Right renal cortex interstitium (tissue), 3 donors: ENCODE data around the gene DNM1. TPM values are rescaled to one million over a fixed set of nuclear protein-coding genes. Genes with fewer than 3 reads are reported as not detected.

ENCODE experiments used
- DNase-seq, 3 donors: peaks; one replicate each; pipeline ENCODE4 v3.0.0-alpha.2; 2013; ENCODE audit warnings: low read depth in 3 of 3, low spot score in 2 of 3
- polyA plus RNA-seq, 3 donors: library from polyadenylated mRNA; unstranded; fragments of 120-200 nt; gene quantifications; one replicate each; pipeline ENCODE4 v1.2.1, GENCODE V29; 2013; ENCODE audit not compliant: insufficient read length in 3 of 3

Gene DNM1
- polyA plus RNA-seq, 3 donors, result 72.8 to 78.4 (median 74.6) TPM

DNA sequence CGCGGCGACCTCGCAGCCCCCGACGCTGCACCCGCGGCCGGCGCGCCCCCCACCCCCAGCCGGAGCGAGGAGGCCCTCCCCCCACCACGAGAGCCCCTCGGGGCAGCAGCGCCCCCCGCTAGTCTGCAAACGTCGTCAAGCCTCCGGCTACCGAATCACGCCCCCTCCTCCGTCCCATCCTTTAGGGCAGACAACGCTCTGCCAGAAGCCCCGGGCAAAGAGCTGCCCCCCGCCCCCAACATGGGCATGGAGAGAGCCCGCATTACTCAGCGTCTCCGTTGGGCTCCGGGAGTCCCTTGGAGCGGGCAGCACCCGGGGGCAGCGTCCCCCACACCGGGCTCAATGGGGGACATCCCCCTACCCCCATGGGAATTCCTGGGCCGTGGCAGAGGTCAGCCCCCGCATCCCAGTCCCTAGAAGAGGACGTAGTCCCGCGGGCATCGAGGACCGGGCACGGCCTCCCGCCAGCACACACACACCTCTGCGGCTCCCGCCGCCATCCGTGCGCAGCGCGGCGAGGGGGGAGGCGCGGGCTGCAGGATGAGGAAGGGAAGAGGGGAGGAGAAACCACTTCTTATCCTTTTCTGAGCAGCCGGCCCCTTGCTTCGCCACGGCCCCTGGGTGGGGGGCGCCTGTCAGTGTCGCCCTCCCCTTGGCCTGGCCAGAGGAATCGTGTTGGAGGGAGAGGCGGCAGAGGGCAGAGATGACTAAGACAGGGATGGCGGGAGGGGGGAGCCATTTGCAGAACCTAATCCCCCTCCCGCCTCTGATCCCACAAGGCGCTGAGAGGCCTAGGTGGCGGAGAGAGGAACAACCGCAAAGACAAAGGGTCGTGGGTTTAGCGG, 750 bp downstream of the DNM1 start:
- DNase-seq, result no peak

DNA sequence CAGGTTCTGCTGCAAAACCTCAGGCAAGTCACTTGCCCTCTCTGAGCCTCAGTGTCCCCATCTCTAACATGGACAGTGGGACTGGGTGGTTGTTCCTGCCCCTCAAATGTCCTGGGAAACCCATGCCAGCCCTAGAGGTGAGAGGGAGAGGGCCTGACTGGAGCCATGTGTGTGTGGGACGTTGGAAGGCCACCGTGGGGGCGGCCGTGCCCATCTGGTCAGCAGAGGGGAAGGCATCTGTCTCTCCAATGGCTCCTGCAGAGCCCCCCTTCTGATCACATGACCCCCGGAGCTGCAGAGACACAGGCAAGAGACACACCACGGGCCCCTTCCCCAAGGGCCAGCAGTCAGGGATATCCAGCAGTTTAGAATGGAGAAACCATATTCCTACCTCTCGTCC, 1.7 kb downstream of the DNM1 start:
- no peak for DNase-seq

DNA sequence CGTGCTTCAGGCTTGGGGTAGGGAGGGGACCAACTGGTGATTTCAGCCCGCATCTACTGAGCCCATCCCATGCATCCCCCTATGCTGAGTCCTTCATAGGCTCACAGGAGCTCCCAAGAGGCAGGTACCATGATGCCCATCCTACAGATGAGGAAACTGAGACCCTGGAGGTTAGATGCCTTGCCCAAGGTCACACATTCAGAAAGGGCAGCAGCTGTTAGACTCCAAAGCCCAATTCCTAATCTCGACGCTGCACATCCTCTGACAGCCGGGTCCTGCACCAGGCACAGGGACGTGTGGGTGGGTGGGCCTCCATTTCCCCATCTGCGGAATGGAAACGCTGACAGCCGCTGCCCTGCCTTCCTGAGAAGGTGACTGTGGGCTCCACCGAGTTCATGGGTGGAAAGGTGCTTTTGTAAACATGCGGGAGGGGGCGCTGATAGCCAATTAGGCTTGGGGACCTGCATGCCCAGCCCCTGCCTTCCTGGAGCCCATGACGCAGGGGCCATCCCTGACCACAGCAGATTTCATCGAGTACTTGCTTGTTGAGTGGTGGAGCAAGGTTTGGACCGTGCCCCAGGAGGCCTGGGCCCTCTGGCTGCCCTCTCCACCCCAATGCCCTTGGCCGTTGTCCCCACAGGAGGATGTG, 2.2 kb downstream of the DNM1 start:
- no peak for DNase-seq

DNA sequence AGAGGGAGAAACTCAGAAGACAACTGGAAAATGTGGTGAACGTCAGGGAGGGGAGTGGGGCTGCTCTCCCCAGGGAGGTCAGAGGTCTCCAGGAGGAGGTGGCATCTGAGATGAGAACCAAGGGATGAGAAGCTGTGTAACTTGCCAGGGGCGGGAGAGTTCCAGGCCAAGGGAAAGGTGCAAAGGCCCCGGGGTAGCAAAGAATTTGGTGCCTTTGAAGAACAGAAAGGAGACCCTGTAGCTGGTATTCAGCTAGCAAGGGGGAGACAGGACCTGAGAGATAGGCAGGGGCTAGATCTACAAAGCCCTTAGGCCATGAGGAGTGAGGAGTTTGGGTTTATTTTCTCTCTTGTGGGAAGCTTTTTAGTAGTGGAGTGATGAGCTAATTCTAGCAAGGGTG, 3.3 kb downstream of the DNM1 start:
- DNase-seq, result no peak

DNA sequence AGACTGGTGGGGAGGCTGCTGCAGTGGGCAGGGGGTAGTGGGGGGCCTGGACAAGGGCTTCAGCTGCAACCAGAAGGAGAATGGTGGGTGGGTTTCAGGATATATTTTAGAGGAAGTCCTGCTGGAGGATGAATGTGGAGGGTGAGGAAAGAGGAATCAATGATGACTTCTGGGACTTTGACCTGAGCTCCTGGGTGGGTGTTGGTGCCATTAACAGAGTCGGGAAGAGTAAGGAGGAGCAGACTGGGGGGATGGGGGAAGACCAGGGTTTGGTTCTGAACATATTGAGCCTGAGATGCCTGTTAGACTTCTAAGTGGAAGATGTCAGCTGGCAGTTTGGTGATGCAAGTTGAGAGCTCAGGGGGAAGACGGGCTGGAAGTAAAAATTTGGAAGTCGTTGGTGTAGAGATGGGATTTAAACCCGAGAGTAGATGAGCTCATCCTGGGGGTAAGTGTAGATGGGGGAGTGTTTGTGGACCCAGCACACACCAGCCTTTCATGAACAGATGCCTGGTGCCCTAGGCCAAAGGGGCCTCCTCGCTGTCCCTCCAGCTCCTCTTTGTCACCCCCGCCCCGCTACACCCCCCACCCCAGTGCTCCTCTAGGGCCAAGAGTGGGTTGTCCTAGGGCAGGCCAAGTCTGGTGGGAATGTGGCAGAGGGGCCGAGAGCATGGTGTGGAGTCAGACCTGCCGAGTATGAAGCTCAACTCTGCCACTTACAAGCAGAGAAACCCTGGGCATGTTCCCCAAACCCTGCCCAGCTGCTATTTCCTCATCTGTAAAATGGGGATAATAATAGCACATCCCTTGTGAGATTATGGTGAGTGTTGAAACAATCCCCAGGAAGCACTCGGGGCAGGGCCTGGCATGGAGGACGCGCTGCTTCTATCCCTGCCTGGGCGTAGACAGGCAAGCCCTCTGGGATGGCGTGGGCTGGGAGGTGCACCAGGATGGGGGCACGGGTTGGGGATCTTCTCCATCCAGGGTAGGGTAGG, 4.0 kb downstream of the DNM1 start:
- no peak for DNase-seq

DNA sequence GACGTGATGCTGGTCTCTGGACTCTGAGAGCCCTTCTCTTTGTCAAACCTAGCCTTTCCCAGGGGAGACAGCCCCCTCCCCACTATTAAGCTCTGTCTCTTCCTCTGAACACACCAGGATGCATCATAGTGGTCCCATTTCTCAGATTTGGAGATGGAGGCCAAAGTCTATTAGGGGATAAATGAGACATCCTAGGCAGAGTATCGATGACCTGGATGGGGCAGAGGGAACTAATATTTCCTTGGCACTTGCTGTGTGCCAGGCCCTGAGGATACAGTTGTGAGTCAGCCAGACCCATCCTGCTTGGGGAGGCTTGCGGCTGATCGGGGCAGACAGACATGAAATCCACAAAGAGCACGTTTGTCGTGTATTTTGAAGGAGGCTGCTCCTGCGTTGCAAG, 5.2 kb downstream of the DNM1 start:
- DNase-seq, result no peak

DNA sequence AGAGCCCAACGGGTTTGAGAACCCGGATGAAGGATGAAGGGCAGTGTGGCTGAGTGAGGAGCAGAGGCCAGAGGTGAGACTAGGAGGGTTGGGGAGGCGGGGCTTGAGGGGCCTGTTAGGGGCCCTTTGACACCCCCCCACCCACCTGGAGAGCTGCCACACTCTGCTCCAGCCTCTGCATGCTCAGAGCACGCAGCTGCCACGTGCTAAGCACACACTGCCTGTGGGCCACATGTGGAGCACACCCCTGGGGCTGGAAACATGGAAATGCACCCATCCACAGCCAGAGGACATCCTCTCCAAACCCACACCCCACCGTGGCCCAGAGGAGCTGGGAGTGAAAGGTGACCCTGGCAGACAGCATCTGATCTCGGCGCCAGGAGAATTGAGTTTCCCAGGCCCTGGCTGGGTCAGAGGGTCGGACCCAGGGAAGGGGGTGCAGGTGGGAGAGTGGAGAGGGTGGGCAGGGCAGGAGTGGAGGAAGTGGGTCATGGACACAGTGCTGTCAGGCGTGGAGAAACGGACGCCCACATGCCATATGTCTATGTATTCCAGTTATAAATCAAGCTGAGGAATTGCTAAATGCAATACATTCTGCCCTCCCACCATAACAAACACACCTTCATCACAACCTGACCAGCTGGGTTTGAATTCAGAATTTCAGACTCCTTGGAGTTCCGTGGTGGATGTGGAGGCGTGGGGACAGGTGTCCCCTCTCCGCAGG, 5.9 kb downstream of the DNM1 start:
- DNase-seq, result no peak

DNA sequence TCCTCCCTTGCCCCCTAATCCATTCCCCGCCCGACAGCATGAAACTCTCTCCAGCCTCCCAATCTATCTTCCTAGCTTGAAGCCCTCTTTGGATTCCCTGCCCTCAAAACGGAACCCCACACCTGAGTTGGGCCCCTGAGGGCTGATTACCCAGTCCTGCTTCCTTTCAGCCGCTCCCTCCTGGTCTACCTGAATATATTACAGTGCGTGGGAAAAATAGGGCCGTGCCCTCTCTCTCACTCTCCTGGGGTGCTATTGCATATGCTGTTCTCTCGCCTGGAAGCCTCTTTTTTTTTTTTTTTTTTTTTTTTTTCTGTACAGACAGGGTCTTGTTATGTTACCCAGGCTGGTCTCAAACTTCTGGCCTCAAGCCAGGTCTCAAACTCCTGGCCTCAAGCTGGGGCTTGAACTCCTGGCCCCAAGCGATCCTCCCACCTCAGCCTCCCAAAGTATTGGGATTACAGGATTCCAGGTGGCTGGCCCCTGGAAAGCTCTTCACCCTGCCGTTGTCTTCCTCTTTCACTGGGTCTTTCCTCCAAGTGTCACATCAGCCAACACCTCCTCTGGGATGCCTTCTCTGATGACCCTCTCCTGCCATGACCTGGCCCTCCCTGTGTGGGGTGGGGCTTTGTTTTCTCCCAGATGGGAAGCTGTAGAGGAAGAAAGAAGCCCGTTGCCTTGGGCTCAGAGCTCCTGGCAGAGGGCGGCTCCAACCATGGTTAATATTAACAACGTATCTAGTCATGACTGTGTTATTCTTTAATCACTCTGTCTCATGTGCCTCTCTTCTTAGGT, 8.2 kb downstream of the DNM1 start:
- DNase-seq, result no peak

DNA sequence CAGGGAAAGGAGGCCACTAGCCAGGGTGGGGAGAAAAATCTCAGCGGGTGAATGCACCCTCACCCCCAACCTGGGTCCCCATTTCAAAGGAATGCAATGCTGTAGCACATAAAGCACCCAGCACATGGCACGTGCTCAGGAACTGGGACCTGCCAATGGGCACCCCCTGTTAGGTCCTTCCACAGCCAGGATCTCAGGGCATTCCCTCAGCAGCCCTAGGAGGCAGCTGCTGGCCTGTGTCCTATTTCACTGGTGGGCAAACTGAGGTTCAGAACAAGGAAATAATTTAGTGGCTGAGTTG, 8.8 kb downstream of the DNM1 start:
- no peak for DNase-seq

DNA sequence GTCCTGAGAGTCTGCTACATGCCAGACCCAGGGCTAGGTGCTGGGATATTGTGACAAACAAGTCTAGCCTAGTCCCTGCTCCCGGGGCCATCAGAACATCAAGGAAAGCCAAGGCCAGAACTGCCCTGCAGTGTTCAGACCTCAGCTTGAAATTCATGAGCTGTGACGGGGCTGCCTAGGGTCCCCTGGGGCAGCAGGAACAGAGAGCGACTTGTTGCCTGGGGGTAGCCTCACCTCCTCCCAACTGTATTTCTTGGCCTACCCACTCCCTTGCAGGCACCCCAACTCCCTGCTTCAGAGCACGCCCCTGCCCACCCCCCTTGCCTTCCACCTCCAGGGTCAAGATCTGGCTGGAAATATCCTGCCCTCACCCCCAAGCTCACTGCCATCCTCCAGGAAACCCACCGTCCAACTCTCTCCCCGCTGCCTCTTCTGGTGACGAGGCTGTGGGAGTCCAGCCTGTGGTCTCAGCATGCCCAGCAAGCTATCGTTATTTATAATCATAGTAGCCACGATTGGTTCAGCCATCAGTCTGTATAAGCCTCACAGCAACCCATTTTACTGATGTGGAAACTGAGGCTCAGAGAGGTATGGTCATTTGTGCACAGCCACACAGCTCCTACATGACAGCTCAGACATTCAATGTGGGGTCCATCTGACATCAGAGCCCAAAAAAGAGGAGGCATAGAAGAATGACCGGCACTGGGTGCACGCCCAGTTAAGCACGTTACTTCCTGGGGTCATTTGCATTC, 10.7 kb downstream of the DNM1 start:
- no peak for DNase-seq

DNA sequence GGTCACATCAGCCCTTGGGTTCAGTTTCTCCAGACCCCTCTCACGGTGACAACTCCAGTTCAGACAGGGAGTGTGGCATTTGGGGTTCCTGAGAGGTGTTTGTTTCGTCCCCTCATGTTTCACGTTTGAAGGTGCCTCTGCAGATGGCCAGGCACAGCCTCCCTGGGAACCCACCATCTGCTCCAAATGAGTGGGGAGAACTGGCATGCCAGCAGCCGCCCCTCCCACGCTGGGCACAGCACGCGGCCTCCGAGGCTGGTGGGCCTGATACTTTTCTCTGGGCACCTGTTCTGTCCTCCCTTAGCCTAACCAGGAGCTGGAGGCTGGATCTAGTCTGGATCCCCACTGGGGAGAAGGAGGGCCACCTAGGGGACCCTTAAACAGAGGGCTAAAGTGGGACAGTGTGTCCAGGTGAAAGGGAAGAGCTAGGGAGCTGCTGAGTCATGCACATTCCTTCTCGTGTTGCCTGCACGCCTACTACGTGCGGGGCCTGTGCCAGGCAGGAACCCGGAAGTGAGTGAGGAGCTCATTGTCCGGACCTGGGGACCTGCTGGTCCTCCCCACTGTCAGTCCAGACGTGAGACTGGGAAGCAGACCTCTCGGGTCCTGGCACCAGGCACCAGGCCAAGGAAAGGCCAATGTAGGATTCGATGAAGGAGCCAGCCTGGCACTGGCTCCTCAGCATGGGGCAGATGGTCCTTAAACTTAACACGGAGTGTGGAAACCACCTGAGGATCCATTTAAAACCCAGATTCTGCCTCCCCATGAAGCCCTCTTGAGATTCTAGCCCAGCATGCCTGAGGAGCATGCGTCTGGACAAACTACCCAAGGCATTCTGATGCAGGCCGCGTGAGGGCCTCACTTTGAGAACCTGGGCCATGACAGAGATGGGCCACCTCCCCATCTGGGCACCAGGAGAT, 11.7 kb downstream of the DNM1 start:
- no peak for DNase-seq

DNA sequence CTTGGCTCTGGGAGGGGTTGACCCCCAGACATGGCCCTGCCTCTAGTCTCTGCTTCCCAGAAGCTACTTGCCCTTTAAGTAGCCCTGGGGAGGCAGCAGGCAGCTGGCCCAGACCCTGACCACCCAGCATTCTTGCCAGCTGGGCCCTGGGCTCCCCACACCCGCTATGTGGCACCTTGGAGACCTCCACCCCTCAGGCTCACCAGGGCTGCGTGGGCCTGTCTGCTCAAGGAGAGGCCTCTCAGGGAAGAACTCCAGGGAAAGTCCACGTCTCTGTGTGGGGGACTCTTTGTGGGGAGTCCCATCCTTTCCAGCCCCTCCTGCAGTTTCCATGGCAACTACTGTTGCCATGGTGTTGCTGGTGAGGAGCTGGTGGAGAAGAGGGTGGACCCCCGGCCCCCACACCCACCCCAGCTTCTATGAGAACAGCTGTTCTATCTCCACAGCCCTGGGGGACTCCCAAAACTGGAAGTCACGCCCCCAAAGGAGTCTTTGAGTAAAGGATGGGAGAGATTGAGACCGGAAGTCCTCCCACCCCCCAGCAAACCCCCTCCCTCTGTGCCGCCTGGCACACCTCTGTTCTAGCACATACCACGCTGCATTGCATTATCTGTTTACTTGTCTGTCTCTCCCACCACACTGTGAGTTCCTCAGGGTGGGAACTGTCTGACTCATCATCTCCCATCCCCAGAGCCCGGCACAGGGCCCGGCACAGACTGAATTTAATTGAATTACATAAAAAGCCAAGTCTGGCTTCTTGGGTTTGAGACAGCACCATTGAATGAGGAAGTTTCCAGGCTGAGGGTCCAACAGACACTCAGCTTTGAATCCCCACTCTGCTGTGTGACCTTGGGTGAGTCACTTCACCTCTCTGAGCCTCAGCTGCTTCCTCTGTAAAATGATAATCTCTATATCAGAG, 12.6 kb downstream of the DNM1 start:
- no peak for DNase-seq

DNA sequence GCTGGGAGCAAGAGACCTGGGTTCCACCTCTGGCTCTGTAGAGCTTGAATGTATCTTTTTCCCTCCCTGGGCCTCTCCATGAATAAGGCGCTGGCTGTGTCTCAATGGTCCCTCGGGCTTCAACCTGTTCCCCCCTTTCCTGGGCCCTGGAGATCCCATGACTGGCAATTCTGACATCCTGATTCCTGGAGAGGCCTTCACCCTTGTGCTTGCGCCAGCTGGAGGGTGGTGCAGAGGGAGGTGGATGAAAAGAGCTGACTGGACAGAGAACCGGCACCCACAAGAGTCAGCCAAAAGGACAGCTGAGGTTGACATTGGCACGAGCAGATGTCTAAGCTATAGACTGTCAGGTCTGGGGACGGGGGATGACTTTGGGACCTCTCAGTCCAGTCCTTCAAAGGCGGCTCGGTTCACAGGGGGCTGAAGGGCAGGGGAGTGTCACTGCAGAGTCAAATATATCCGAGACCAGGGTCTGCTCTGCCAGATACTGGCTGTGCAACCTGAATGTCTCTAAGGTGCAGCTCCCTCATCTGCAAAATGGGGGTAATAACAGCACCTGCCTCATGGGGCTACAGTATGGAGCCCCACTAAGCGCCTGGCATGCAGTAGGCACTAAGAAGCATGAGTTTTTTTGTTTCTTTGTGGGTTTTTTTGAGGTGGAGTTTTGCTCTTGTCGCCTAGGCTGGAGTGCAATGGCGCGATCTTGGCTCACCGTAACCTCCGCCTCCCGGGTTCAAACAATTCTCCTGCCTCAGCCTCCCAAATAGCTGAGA, 13.8 kb downstream of the DNM1 start:
- no peak for DNase-seq

DNA sequence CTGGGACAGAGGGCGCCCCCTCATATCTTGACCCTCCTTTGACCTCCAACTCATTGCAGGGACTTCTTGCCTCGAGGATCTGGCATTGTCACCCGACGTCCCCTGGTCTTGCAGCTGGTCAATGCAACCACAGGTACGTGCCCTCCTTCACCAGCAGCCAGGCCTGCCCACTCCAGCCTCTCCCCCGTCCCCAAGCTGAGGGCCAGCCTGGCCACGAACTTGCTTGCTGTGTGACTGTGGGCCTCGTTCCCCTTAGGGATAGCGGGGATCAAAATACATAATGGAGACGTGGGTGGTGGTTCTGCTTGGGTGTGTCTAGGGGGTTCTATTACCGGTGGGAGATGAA, 15.0 kb downstream of the DNM1 start:
- no peak for DNase-seq

DNA sequence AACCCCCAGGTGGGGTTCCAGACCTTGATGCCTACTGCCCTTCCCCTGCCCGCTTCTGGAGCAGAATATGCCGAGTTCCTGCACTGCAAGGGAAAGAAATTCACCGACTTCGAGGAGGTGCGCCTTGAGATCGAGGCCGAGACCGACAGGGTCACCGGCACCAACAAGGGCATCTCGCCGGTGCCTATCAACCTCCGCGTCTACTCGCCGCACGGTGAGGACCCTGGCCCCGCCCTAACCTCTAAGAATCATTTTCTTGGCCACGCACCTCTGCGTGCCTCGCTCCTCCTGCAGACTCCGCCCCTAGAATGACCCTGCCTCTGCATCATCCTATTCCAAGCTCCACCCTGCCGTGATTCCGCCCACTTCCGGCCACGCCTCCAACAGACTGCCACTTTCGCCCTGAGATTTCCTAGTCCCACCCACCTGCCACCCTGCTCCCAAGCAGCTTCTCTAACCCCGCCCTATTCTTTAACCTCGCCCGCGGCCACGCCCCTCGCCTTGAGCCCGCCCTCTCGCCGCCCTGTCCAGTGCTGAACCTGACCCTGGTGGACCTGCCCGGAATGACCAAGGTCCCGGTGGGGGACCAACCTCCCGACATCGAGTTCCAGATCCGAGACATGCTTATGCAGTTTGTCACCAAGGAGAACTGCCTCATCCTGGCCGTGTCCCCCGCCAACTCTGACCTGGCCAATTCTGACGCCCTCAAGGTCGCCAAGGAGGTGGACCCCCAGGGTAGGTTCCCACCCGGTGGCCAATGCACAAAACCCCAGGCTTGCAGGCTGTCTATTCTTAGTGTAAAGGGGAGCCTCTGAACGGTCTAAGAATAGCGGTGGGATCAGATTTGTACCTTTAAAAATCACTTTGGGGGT, 15.6 kb downstream of the DNM1 start:
- DNase-seq, result peak; percentile 76 to 88 (median 78)
